Myocyte (in vitro differentiated cells): ENCODE results near the gene PAF1. TPM values are rescaled to one million over a fixed set of nuclear protein-coding genes. Genes with fewer than 3 reads are reported as not detected.

Source experiments
- DNase-seq: peaks from one replicate; pipeline ENCODE4 v3.0.0-alpha.2; 2012; ENCODE audit warnings: low read depth
- polyA plus RNA-seq: library from polyadenylated mRNA; unstranded; fragments of >200 nt; gene quantifications from one replicate; pipeline ENCODE4 v1.2.1, GENCODE V29; 2012; ENCODE audit warnings: missing spikeins
- total RNA-seq: library from RNA; depleted of rRNA; stranded (reverse); fragments of >200 nt; gene quantifications from 2 replicates; pipeline ENCODE4 v1.2.3, GENCODE V29; 2014

The PAF1 gene
- total RNA-seq, result 37.0 and 39.1 TPM in 2 replicates
- 57.4 TPM for polyA plus RNA-seq

- DNase-seq, result peak; percentile 100
Measured at GRCh38 chr19:39390751-39391437, at the start of gene PAF1, which contains the start of gene MED29. Gene PAF1, minus strand, starts transcription at chr19:39391106. Its CDS starts 242 bp downstream, at chr19:39390864. Gene MED29, plus strand, starts transcription at chr19:39391378. Its CDS starts 45 bp downstream, at chr19:39391423.

- DNase-seq, result no peak
Measured at GRCh38 chr19:39438270-39438934, 47.5 kb upstream of the PAF1 start.

- no peak for DNase-seq
Measured at GRCh38 chr19:39436350-39436716, 45.4 kb upstream of the PAF1 start.

GRCh38 chr19:39435499-39436349, 44.8 kb upstream of the PAF1 start, which contains the start of gene RPS16:
Gene RPS16, minus strand, starts transcription at chr19:39435949. Its CDS starts 54 bp downstream, at chr19:39435895.
- peak; percentile 98 for DNase-seq

GRCh38 chr19:39434123-39435076, 43.5 kb upstream of the PAF1 start:
- DNase-seq, result no peak

- no peak for DNase-seq
Measured at GRCh38 chr19:39433480-39434079, 42.7 kb upstream of the PAF1 start.

GRCh38 chr19:39432677-39433025, 41.7 kb upstream of the PAF1 start:
- DNase-seq, result no peak

- peak; percentile 65 for DNase-seq
Measured at GRCh38 chr19:39430675-39431593, 40.0 kb upstream of the PAF1 start.

- peak; percentile 94 for DNase-seq
Measured at GRCh38 chr19:39428283-39429112, 37.6 kb upstream of the PAF1 start.

- no peak for DNase-seq
Measured at GRCh38 chr19:39427707-39428106, 36.8 kb upstream of the PAF1 start.

GRCh38 chr19:39426170-39426569, 35.3 kb upstream of the PAF1 start:
- DNase-seq, result no peak

GRCh38 chr19:39425744-39426143, 34.8 kb upstream of the PAF1 start:
- DNase-seq, result no peak

GRCh38 chr19:39424934-39425333, 34.0 kb upstream of the PAF1 start:
- DNase-seq, result no peak

GRCh38 chr19:39423258-39424086, 32.6 kb upstream of the PAF1 start:
- DNase-seq, result no peak

- no peak for DNase-seq
Measured at GRCh38 chr19:39422020-39422419, 31.1 kb upstream of the PAF1 start.

- no peak for DNase-seq
Measured at GRCh38 chr19:39420769-39421168, 29.9 kb upstream of the PAF1 start.

- DNase-seq, result no peak
Measured at GRCh38 chr19:39419003-39419402, 28.1 kb upstream of the PAF1 start.
